ENCODE data around the gene FARS2. TPM values are rescaled to one million over a fixed set of nuclear protein-coding genes. Genes with fewer than 3 reads are reported as not detected.

FARS2 gene
- total RNA-seq, 1 donor from 2014 or later: 18.3 TPM

DNA sequence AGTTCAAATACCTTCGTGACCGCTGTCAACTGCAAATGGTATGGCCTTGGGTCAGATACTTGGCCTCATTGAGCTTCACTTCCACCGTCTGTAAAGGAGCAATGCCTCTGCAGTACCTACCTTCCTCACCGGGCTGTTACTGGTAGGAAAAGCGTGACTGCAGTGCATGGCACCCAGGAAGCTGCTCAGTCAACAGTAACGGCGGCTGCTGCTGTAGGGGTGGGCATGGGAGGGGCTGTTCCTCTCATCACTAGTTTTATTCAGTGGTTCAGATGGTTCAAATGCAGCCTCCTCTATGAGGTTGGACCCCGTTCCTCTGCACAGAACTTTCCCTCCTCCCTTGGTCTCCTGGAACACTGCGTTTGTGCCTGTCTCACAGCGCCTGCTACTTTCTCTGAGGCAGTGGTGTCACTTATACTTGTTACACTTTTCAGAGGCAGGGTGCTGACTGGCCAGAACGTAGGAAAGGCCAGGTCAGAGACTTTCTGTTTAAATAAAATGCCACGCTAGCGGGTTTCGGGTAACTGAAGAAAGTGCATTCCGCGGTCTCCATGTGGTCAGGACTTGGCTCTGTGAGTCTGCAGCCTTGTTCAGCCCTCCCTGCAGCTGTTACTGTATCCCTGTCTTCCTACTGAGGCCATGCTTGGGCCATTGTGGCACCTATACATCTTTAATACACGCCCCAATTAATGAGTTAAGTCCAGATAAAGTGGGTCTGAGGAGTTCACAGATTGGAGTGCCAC is 465.8 kb downstream of the FARS2 start:
- Histone ChIP-seq H3K4me3 (no peak overlapping the region), H3K27ac (no peak overlapping the region), H3K9me3 (no peaks in the 10 kb centered on the region), H3K4me1 (no peaks in the 10 kb centered on the region), H3K27me3 (no peaks in the 10 kb centered on the region), H3K36me3 (no peaks in the 10 kb centered on the region)
- DNase-seq (no peak), ATAC-seq (no peak)
- intact Hi-C loops (cut with DNase I): no loop called here
- TF ChIP-seq, protein P1, sequence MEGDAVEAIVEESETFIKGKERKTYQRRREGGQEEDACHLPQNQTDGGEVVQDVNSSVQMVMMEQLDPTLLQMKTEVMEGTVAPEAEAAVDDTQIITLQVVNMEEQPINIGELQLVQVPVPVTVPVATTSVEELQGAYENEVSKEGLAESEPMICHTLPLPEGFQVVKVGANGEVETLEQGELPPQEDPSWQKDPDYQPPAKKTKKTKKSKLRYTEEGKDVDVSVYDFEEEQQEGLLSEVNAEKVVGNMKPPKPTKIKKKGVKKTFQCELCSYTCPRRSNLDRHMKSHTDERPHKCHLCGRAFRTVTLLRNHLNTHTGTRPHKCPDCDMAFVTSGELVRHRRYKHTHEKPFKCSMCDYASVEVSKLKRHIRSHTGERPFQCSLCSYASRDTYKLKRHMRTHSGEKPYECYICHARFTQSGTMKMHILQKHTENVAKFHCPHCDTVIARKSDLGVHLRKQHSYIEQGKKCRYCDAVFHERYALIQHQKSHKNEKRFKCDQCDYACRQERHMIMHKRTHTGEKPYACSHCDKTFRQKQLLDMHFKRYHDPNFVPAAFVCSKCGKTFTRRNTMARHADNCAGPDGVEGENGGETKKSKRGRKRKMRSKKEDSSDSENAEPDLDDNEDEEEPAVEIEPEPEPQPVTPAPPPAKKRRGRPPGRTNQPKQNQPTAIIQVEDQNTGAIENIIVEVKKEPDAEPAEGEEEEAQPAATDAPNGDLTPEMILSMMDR (IDR thresholded peaks at IDR 0.05): no peak

DNA sequence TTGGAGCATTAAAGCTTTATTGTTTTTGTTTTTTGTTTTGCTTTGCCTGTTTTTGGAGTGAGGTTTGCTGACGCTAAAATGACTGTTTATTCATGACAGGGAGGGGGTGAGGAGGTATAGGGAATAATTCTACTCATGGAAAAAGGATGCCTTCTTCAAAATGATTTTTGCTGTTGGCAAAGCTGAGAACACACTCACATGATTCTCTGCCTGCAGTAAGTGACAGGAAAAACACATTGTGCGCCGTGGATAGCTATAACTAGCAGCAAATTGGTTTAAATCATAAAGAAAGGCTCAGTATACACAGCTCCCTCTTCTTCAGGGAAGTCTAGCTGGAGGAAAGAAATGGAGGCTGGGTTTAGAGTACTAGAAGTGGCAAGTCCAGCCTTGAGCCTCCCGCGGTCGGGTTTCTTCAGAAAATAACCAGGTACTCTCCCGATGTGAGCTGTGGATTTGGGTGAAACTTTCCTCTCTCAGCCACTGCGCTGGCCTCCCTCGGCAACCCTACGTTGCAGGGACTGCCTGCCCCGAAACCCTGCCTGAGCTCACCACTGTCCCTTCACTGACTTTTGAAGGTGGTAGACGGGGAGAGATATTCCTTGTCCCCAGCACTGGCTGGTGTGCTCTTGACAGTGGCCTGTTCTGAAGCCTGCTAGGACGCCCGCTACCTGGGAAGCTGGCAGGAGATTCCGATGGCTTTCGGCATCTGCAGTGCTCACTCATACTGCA is 467.2 kb downstream of the FARS2 start:
- Histone ChIP-seq H3K4me3 (no peak overlapping the region), H3K27me3 (no peaks in the 10 kb centered on the region), H3K4me1 (no peaks in the 10 kb centered on the region), H3K27ac (no peak overlapping the region), H3K9me3 (no peaks in the 10 kb centered on the region), H3K36me3 (no peaks in the 10 kb centered on the region)
- intact Hi-C loops (cut with DNase I): no loop called here
- ATAC-seq (no peak), DNase-seq (no peak)
- TF ChIP-seq, protein P1 (IDR thresholded peaks at IDR 0.05): no peak

DNA sequence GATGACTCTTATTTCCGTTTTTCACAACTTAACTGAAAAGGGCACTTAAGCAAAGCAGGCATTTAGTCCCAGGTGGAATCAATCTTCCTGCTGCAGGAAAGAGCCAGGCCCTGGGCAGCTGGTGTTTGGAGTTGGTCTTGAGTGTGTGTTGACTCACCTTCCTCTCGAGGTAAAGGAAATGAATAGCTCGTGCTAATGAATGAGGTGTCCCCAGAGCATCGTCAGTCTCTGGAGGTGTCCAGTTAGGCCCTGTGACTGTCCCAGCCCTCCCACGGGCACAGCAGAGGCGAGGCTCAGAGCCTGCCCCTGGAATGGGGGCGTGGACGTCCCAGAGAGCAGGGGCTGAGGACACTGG is 467.7 kb downstream of the FARS2 start:
- intact Hi-C loops (cut with DNase I): no loop called here
- Histone ChIP-seq H3K27ac (no peak overlapping the region), H3K27me3 (no peaks in the 10 kb centered on the region), H3K4me3 (no peak overlapping the region), H3K36me3 (no peaks in the 10 kb centered on the region), H3K4me1 (no peaks in the 10 kb centered on the region), H3K9me3 (no peaks in the 10 kb centered on the region)
- peak; percentile 66 for DNase-seq
- ATAC-seq: peak; percentile 77
- TF ChIP-seq, protein P1 (IDR thresholded peaks at IDR 0.05): no peak

DNA sequence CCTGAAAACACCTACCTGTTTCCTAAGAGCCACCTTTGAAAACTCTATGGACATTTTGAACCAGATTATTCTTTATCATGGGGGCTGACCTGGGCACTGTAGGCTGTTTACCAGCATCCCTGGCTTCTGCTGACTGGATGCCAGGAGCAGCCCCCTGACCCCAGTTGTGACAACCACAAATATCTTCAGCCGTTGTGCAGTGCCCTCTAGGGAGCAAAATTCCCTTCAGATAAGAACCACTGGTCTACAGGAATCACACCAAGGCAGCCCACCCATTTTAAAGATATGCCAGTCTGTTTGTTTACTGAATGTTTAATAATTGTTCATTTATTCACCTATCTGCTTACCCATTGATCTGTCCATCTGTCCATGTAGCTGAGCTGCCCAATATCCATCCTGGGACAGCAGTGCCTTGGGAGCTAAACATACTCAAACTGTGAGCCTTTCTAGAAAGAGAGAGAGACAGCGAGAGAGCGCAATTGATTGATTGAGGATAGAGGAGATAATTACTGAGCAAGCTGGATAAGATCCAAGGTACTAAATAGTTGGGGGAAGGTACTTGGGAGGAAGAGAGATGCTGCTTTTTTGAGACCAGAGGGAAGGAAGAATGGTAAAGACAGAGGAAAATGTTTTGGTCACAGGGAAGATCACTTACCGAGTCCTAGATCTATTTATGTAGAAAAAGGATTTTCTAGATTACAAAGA is 468.7 kb downstream of the FARS2 start:
- H3K4me3 ChIP-seq: no peak overlapping the region
- TF ChIP-seq, protein P1 (IDR thresholded peaks at IDR 0.05): no peak
- no peaks in the 10 kb centered on the region for H3K4me1 ChIP-seq
- H3K9me3 ChIP-seq: no peaks in the 10 kb centered on the region
- ATAC-seq: no peak
- intact Hi-C loops (cut with DNase I): no loop called here
- no peak overlapping the region for H3K27ac ChIP-seq
- H3K27me3 ChIP-seq: no peaks in the 10 kb centered on the region
- no peaks in the 10 kb centered on the region for H3K36me3 ChIP-seq
- DNase-seq: no peak

DNA sequence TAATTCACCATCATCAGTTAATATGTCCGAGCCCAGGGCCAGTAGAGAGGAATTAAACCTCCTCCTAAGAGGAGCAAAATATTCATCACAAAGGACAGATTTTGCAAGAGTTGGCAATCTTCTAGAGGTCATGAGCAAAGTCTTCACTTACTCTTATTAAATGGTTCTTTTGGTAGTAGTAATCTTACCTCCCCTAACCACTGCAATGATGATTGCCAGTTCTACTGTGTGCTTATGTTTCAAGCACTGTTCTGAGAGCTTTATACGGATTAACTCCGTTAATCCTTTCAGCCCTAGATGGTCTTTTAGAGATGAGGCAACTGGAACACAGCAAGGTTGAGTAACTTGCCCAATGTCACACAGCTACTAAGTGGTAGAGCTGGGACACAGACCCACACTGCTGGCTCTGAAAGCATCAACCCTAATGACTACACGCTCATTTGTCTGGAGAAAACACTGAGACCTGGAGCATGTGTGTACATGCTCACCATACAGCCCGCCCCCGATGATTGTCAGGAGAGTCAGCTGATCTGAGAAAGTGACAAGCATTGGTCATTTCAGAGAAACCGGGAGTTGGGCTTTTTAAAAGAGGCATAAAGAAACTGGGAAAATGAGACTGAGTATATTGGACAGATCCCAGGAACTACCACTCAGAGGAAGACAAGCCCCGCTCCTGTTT is 469.4 kb downstream of the FARS2 start:
- no peaks in the 10 kb centered on the region for H3K27me3 ChIP-seq
- DNase-seq (no peak), ATAC-seq (no peak)
- intact Hi-C loops (cut with DNase I): no loop called here
- no peaks in the 10 kb centered on the region for H3K9me3 ChIP-seq
- H3K4me1 ChIP-seq: no peaks in the 10 kb centered on the region
- H3K4me3 ChIP-seq: no peak overlapping the region
- H3K27ac ChIP-seq: no peak overlapping the region
- H3K36me3 ChIP-seq: no peaks in the 10 kb centered on the region
- TF ChIP-seq, protein P1 (IDR thresholded peaks at IDR 0.05): no peak

Data from upper lobe of right lung (tissue), 1 donor.